GM10847 (cell line): ENCODE measurements around the gene MRPS24.

Source experiments
- POLR2A ChIP-seq: IDR thresholded peaks from 2 replicates; pipeline ENCODE4 v1.6.1; 2011; ENCODE audit not compliant: insufficient read length; ENCODE audit errors: extremely low read depth

MRPS24 gene

GRCh38 chr7:43880596-43880995, 11.3 kb upstream of the MRPS24 start:
- no peak for TF ChIP-seq POLR2A

DNA sequence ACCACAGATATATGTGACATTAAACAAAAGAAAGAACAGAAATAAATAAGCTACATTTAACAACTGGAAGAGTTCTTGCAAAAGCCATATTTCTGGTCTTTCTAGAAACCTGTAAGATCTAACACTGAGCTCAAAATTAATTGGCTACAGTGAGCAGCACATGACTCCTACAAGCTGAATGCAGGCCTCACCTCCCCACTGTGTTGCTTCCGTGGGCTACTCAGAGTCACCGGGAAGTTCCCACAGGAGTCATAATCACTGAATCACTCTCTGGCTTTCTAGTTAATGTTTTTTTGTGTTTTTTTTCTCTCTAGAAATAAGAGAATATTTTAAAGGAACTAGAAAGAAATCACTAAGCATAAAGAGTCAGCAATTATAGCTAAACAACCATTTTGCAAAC, 10.2 kb upstream of the MRPS24 start:
- TF ChIP-seq POLR2A: no peak

GRCh38 chr7:43878867-43879266, 9.6 kb upstream of the MRPS24 start:
- no peak for TF ChIP-seq POLR2A

GRCh38 chr7:43877968-43878864, 8.9 kb upstream of the MRPS24 start:
- no peak for TF ChIP-seq POLR2A

DNA sequence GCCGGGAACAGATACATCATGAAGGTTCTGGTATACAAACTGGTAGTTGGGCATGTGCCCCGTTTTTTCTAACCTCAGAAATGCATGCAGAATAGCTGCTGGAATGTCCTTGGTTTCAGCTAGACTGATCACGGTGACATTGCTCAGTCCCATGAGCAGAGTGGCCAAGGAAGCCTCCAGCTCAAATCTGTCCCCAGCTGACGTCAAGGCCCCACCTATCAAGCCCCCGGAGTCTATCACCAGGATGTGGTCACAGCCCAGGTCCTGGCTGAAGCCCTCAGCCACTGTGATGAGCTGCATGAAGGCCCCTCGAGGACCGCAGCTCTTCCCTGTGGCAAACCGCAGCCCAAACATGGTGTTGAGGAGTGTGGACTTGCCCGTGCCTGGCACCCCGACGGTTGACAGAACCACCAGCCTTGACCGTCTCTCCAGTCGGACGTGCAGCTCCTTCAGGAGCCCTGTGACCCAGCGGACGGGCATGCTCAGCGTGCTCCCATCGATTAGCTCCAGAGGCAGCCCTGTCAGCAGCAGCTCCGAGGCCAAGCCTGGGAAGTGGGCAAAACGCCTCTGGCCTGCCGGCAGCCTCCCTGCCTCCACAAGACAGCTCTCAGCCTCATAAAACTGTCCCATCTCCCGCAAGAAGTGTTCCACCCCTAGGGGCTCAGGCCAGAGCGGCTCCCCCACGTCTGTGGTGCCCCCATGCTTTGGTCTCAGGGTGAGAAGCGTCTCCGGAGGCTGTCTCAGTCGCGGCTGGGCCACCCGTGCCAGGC, 7.8 kb upstream of the MRPS24 start:
- TF ChIP-seq POLR2A: no peak

DNA sequence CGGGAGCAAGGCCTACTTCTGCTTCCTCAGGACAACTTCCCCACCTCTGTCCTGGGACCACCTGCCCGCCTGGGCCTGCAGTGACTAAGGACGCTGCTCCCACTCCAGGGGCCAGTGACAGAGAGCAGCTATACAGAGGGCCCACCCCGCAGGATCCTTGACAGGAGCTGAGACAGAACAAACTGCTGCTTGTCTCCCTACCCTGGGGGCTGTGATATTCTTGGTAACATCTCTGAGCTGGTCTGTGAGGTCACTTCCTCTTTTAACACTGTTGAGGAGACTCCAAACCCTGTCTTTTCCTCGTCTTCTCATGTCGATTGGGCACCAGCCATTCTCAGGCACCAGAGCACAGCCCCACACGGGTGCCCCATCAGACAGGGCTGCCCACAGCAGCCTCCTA, 6.9 kb upstream of the MRPS24 start:
- TF ChIP-seq POLR2A: no peak

DNA sequence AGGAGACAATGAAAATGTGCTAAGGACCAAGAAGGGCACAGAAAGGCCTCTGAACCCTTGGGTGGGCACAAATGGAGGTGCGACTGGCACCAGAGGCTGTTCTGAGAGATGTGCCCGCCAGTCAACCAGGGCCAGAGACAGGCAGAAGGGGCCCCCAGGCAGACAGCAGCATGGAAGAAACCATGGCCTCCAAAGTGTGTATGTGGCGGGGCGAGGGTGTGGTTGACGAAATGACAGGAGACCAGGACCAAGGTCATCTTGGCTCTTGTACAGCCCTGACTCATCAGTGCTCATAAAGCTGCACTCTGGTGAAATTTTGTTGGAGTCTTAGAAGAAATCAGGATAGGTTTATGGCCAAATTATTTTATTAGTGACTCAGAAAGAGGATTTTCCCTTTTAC, 4.0 kb upstream of the MRPS24 start:
- TF ChIP-seq POLR2A: no peak

DNA sequence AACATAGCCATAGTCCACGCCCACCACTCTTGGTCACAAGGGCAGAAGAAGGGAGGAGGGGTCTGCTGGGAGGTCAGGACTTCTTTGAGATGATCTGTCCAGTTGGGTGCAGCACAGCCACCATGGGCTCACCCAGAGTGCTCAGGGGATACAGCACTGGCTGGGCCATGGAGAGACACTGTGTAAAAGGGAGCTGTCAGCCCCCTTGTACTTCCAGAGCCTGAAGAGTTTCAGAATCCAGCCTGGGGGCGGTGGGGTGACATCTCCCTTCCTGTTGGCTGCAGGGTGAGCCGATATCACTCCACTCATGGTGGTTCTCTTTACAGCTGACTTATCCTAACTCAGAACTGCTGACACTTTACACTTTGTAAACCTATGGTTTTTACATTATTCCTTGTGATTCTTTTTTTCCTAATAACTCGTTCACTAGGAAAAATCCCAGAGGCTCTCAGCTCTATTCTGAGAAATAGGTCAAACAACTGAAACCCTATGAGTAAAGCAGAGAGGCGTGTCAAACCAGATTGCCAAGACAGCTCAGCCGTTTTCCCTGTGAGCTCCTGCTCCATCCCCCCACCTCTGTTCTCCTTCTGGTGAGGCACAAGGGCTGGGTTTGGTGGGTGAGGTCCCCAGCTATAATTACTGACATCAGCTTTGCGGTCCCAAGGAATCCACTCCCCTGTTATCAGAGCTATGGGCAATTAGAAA, 3.2 kb upstream of the MRPS24 start:
- TF ChIP-seq POLR2A: no peak

GRCh38 chr7:43871064-43871463, 1.7 kb upstream of the MRPS24 start:
- TF ChIP-seq POLR2A: no peak

- no peak for TF ChIP-seq POLR2A
Measured at GRCh38 chr7:43870316-43870715, 999 bp upstream of the MRPS24 start.

- TF ChIP-seq POLR2A: no peak
Measured at GRCh38 chr7:43869867-43870240, 537 bp upstream of the MRPS24 start.

DNA sequence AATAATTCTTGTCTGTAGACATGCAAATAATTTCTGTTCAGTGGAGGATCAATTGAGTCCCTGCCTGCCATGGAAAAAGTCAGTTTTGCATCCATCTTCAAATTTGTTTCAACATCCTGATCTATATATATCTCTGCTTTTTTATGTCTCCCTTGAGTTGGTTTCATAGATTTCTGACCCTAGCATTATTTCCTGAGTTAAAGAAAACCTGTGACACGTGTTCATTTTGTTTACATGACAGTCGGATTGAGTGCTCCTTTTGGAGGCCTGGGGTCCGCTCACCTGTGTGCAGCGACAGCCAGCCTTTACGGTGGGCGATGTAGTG, 674 bp downstream of the MRPS24 start:
- no peak for TF ChIP-seq POLR2A

DNA sequence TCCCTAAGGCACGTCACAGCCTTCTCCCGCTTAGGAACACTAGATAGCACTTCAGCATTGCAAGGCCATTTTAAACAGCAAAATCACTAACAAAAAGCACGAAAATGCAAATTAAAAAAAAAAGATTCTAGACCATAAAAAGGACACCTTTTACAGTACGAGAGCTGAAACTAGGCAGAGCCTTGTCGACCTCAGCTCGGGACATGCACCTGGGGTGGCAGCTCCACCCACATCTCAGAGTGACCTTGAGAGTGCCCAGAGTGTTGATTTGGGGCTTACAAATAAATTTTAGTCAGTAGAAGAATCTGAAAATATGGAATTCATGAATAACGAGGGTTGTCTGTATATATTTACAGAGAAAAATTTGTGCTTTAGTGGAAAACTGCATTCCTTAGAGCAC, 1.1 kb downstream of the MRPS24 start:
- no peak for TF ChIP-seq POLR2A

GRCh38 chr7:43865277-43865676, 4.0 kb downstream of the MRPS24 start:
- TF ChIP-seq POLR2A: no peak

- no peak for TF ChIP-seq POLR2A
Measured at GRCh38 chr7:43864126-43864525, 5.2 kb downstream of the MRPS24 start.

DNA sequence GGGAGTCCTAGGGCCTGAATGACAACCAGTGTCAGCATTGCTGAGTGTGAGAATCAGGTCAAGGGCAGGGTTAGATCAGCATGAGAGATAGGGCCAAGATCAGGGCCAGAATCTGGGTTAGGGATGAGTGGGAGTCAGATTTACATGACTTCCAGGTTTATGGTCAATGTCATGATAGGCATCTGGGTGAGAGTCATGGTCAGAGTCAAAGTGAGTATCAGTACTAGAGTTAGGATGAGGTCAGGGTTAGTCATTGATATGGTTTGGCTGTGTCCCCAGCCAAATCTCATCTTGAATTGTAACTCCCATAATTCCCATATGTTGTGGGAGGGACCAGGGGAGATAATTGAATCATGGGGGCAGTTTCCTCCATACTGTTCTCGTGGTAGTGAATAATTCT, 12.3 kb downstream of the MRPS24 start:
- no peak for TF ChIP-seq POLR2A
